Osteoblast (primary cell): ENCODE data around the gene F9. TPM values are rescaled to one million over a fixed set of nuclear protein-coding genes. Genes with fewer than 3 reads are reported as not detected.

ENCODE experiments used
- DNase-seq: peaks from one replicate; pipeline ENCODE4 v3.0.0; 2011; ENCODE audit warnings: low spot score, mixed read lengths; ENCODE audit not compliant: insufficient read length; ENCODE audit errors: missing footprints
- H2AFZ ChIP-seq: 2 replicates; pipeline ENCODE4 v1.6.0; 2011; ENCODE audit warnings: mild to moderate bottlenecking, low read length
- H3K27ac ChIP-seq: 2 replicates; pipeline ENCODE4 v1.5.1; 2011; ENCODE audit warnings: mild to moderate bottlenecking, low read depth, low read length, moderate library complexity
- H3K27me3 ChIP-seq: 2 replicates; pipeline ENCODE4 v1.6.0; 2012; ENCODE audit warnings: mild to moderate bottlenecking, control low read depth, inconsistent platforms, low read length, moderate library complexity; ENCODE audit not compliant: insufficient read depth
- H3K36me3 ChIP-seq: 2 replicates; pipeline ENCODE4 v1.5.1; 2011; ENCODE audit warnings: mild to moderate bottlenecking, low read length, control low read depth, moderate library complexity; ENCODE audit not compliant: insufficient read depth
- H3K4me1 ChIP-seq: 2 replicates; pipeline ENCODE4 v1.5.1; 2011; ENCODE audit warnings: mild to moderate bottlenecking, low read length, control low read depth, moderate library complexity; ENCODE audit not compliant: insufficient read depth
- H3K4me2 ChIP-seq: 2 replicates; pipeline ENCODE4 v1.6.0; 2011; ENCODE audit warnings: mild to moderate bottlenecking, low read length; ENCODE audit not compliant: insufficient read depth
- H3K4me3 ChIP-seq: fragments of 200-600 bp; sonication (generic); 3 replicates; pipeline ENCODE4 v1.5.1; 2012; ENCODE audit warnings: mild to moderate bottlenecking, low read length, inconsistent platforms; ENCODE audit not compliant: insufficient read depth
- H3K79me2 ChIP-seq: 2 replicates; pipeline ENCODE4 v1.6.0; 2012; ENCODE audit warnings: mild to moderate bottlenecking, low read length, control low read depth, inconsistent platforms; ENCODE audit not compliant: insufficient read depth
- H3K9me3 ChIP-seq: 2 replicates; pipeline ENCODE4 v1.5.1; 2011; ENCODE audit warnings: low read depth, low read length, control low read depth
- H4K20me1 ChIP-seq: 2 replicates; pipeline ENCODE4 v1.6.0; 2012; ENCODE audit warnings: mild to moderate bottlenecking, low read length, control low read depth; ENCODE audit not compliant: insufficient read depth
- total RNA-seq: library from RNA; depleted of rRNA; stranded (reverse); fragments of >200 nt; gene quantifications from 2 replicates; pipeline ENCODE4 v1.2.3, GENCODE V29; 2012
- TF ChIP-seq, protein P1 (sequence below): IDR thresholded peaks from 2 replicates; pipeline ENCODE4 v1.5.1; 2011; ENCODE audit warnings: mild to moderate bottlenecking, low read depth, low read length, moderate library complexity; ENCODE audit errors: extremely low read depth

F9 gene
- total RNA-seq, 1 donor: not detected

- Histone ChIP-seq H3K27me3 (no peaks in the 10 kb centered on the region), H3K9me3 (no peaks in the 10 kb centered on the region), H3K79me2 (no peaks in the 10 kb centered on the region), H2AFZ (no peak overlapping the region), H3K36me3 (no peaks in the 10 kb centered on the region), H4K20me1 (no peaks in the 10 kb centered on the region), H3K4me3 (no peak overlapping the region), H3K4me2 (no peak overlapping the region), H3K4me1 (no peaks in the 10 kb centered on the region), H3K27ac (no peak overlapping the region)
- no peak for DNase-seq
- TF ChIP-seq, protein P1, sequence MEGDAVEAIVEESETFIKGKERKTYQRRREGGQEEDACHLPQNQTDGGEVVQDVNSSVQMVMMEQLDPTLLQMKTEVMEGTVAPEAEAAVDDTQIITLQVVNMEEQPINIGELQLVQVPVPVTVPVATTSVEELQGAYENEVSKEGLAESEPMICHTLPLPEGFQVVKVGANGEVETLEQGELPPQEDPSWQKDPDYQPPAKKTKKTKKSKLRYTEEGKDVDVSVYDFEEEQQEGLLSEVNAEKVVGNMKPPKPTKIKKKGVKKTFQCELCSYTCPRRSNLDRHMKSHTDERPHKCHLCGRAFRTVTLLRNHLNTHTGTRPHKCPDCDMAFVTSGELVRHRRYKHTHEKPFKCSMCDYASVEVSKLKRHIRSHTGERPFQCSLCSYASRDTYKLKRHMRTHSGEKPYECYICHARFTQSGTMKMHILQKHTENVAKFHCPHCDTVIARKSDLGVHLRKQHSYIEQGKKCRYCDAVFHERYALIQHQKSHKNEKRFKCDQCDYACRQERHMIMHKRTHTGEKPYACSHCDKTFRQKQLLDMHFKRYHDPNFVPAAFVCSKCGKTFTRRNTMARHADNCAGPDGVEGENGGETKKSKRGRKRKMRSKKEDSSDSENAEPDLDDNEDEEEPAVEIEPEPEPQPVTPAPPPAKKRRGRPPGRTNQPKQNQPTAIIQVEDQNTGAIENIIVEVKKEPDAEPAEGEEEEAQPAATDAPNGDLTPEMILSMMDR: no peak
These were observed 13.4 kb downstream of the F9 start for GRCh38 chrX:139543920-139544319.

GRCh38 chrX:139544591-139544990 is 14.1 kb downstream of the F9 start:
- H3K27ac ChIP-seq: no peak overlapping the region
- H3K4me3 ChIP-seq: no peak overlapping the region
- no peaks in the 10 kb centered on the region for H3K36me3 ChIP-seq
- no peaks in the 10 kb centered on the region for H3K9me3 ChIP-seq
- TF ChIP-seq, protein P1: no peak
- no peaks in the 10 kb centered on the region for H3K79me2 ChIP-seq
- H3K27me3 ChIP-seq: no peaks in the 10 kb centered on the region
- no peak overlapping the region for H2AFZ ChIP-seq
- H4K20me1 ChIP-seq: no peaks in the 10 kb centered on the region
- no peak for DNase-seq
- H3K4me1 ChIP-seq: no peaks in the 10 kb centered on the region
- H3K4me2 ChIP-seq: no peak overlapping the region

DNA sequence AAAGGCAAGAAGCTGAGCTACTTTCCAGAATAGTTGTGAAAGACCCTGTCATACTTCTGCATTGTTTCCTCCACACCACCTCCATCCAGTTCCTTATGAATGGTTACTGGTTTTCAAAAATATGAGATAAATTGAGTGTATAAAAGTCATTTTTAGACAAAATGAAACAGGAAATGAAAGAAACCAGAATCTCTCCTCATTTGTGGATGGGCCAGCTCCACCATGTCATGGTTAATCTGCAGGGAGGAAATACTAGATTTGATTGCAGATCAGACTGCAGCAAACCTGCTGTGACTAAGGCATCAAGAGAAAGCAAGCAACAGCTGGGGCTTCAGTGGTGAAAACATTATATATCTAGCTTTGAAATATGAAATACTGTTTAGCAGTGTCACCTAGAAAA is 23.8 kb downstream of the F9 start:
- no peak for DNase-seq
- H3K27me3 ChIP-seq: no peaks in the 10 kb centered on the region
- no peak overlapping the region for H3K27ac ChIP-seq
- no peaks in the 10 kb centered on the region for H3K79me2 ChIP-seq
- H3K4me2 ChIP-seq: no peak overlapping the region
- no peak overlapping the region for H3K4me3 ChIP-seq
- H3K36me3 ChIP-seq: no peaks in the 10 kb centered on the region
- H2AFZ ChIP-seq: no peak overlapping the region
- H3K9me3 ChIP-seq: no peaks in the 10 kb centered on the region
- H3K4me1 ChIP-seq: no peaks in the 10 kb centered on the region
- no peaks in the 10 kb centered on the region for H4K20me1 ChIP-seq
- TF ChIP-seq, protein P1: no peak

DNA sequence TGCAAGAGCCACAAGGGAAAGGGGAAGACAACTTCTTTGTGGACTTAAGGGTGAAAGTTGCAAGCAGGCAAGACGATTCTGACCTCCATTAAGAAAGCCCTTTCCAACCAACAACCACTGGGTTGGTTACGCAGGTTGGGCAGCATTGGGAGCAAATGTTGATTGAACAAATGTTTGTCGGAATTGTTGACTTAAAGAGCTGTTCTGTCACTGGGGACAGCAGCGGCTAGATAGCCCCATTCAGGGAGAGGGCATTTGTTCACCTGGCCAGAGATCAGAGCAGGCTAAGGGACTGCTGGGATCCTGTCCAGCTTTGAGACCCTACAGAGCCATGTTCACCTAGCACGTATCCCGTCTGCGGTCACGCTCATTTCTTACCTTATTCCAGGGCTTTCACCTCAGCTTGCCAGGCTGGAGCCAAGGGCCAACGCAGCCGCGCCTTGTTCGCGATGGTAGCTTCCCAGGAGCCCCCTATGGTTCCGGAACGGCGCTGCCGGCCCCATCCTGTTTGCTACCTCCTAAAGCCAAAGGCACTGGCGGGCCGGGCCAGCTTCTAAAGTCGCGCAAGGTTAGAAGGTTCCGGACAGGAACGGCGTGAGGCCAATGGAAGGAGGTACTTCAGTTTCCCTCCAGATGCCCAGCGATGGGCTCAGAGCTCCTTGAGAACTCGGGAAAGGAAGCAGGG is 24.6 kb downstream of the F9 start:
- H3K4me3 ChIP-seq: no peak overlapping the region
- no peaks in the 10 kb centered on the region for H3K27me3 ChIP-seq
- H3K27ac ChIP-seq: no peak overlapping the region
- no peaks in the 10 kb centered on the region for H3K9me3 ChIP-seq
- no peaks in the 10 kb centered on the region for H3K36me3 ChIP-seq
- no peaks in the 10 kb centered on the region for H3K4me1 ChIP-seq
- no peaks in the 10 kb centered on the region for H3K79me2 ChIP-seq
- H4K20me1 ChIP-seq: no peaks in the 10 kb centered on the region
- no peak overlapping the region for H2AFZ ChIP-seq
- DNase-seq: peak; percentile 17
- H3K4me2 ChIP-seq: no peak overlapping the region
- TF ChIP-seq, protein P1: no peak
